Sigmoid colon (tissue), 7 donors: Measurements from ENCODE around the gene RPL37A. TPM values are rescaled to one million over a fixed set of nuclear protein-coding genes. Genes with fewer than 3 reads are reported as not detected.

Source experiments
- DNase-seq: peaks from one replicate; pipeline ENCODE4 v3.0.0-alpha.2; 2019
- H3K27ac ChIP-seq, 4 donors: fragments of 200-600 bp; sonication (generic); one replicate each; pipeline ENCODE4 v1.5.1; 2016 to 2019; ENCODE audit warnings: mild to moderate bottlenecking in 1 of 4
- H3K27me3 ChIP-seq, 3 donors: fragments of 200-600 bp; sonication (generic); one replicate each; pipeline ENCODE4 v1.5.1; 2019; ENCODE audit warnings: mild to moderate bottlenecking in 1 of 3
- H3K36me3 ChIP-seq, 4 donors: fragments of 200-600 bp; sonication (generic); one replicate each; pipeline ENCODE4 v1.5.1; 2016 to 2019
- H3K4me1 ChIP-seq, 4 donors: fragments of 200-600 bp; sonication (generic); one replicate each; pipeline ENCODE4 v1.5.1; 2017 to 2019
- H3K4me3 ChIP-seq, 4 donors: fragments of 200-600 bp; sonication (generic); one replicate each; pipeline ENCODE4 v1.5.1; 2017 to 2019; ENCODE audit warnings: mild to moderate bottlenecking in 2 of 4, moderate library complexity in 1 of 4
- H3K9me3 ChIP-seq, 4 donors: fragments of 200-600 bp in 3 of 4; sonication (generic) in 3 of 4; one replicate each; pipeline versions ENCODE4 v1.5.1 to v1.6.1; 2013 to 2019
- EP300 ChIP-seq, 4 donors: sonication (generic); formaldehyde crosslinking; IDR thresholded peaks; one replicate each; pipeline ENCODE4 v1.6.1; 2017; ENCODE audit warnings: antibody characterized with exemption in 4 of 4
- POLR2A ChIP-seq, 2 donors: fragments of 450-650 bp; IDR thresholded peaks; one replicate each; pipeline ENCODE4 v1.6.1; 2016; ENCODE audit warnings: antibody characterized with exemption in 2 of 2, mild to moderate bottlenecking in 2 of 2, moderate library complexity in 2 of 2
- POLR2AphosphoS5 ChIP-seq, 4 donors: sonication (generic); formaldehyde crosslinking; IDR thresholded peaks; one replicate each; pipeline ENCODE4 v1.6.1; 2017; ENCODE audit warnings: antibody characterized with exemption in 4 of 4
- WGBS, 2 donors: extraction: QIAGEN DNeasy Blood & Tissue Kit; methylation state at CpG; one replicate each; pipeline ENCODE4 v1.1.7; 2013; 5-methylcytosine and 5-hydroxymethylcytosine counted together
- intact Hi-C: fragments of 100-400 bp; cut with DNase I; formaldehyde crosslinking; loops from one replicate; pipeline ENCODE4 v1.15.1; 2023
- polyA plus RNA-seq, 3 donors: library from polyadenylated mRNA; stranded (reverse); fragments of 200-250 nt; gene quantifications; one replicate each; pipeline ENCODE4 v1.2.3, GENCODE V29; 2013
- total RNA-seq, 4 donors: library from RNA; depleted of rRNA; stranded (reverse); fragments of >200 nt; gene quantifications; one replicate each; pipeline ENCODE4 v1.1.0, GENCODE V29; 2016
- TF ChIP-seq, protein P1 (sequence below), 4 experiments: fragments of 450-650 bp in 3 of 4; fragments of 200-600 bp in 1 of 4; IDR thresholded peaks; one replicate each; pipeline ENCODE4 v1.5.1; 2016 to 2019; ENCODE audit warnings: antibody characterized with exemption in 4 of 4, mild to moderate bottlenecking in 3 of 4, moderate library complexity in 2 of 4
- donor health status: healthy with polysubstance abuse.
- donor health status: Bipolar disorder and iron deficiency.
- donor health status: healthy.

Gene RPL37A
- total and polyA plus RNA-seq, 7 donors: 991 to 6,789 (median 2,007) TPM

DNA sequence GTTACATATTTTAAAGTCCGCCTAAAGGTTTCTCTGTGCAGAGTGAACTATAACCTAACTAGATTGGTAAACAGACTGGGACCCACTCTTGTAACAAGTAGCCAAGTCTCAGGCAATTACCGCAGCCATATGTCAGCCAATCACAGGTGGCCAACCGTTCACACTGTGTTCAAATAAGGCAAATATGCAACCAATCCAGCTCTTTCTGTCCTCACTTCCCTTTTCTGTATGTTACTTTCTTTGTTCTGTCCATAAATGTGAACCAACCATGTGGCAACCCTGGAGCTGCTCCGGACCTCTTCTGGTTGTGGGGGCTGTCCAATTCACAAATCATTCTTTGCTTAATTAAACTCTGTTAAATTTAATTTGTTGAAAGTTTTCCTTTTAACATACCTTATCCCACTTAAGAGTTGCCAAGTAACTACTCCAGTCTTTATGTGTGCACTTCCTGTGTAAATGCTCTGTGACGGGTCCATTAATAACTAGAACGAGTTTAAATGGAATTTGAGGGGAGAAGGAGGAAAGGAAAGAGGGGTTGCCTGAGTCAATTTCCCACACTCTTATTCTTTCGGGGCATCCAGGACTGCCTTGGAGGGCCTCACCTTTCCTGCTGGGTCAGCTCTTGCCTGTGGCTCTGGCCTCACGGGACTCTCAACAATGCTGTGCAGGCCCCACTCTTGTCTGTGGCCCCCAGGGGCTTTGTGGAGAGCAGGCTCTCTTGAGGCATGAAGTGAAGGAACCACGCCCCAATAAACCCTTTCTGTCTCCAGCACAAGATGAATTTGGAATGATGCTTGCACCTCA lies 6.6 kb upstream of the RPL37A start:
- WGBS, 2 donors: 65 to 85% methylated on average over 9 of the region's 9 CpGs
- DNase-seq: no peak
- no peak overlapping the region for H3K4me3 ChIP-seq
- TF ChIP-seq, protein P1, sequence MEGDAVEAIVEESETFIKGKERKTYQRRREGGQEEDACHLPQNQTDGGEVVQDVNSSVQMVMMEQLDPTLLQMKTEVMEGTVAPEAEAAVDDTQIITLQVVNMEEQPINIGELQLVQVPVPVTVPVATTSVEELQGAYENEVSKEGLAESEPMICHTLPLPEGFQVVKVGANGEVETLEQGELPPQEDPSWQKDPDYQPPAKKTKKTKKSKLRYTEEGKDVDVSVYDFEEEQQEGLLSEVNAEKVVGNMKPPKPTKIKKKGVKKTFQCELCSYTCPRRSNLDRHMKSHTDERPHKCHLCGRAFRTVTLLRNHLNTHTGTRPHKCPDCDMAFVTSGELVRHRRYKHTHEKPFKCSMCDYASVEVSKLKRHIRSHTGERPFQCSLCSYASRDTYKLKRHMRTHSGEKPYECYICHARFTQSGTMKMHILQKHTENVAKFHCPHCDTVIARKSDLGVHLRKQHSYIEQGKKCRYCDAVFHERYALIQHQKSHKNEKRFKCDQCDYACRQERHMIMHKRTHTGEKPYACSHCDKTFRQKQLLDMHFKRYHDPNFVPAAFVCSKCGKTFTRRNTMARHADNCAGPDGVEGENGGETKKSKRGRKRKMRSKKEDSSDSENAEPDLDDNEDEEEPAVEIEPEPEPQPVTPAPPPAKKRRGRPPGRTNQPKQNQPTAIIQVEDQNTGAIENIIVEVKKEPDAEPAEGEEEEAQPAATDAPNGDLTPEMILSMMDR (IDR thresholded peaks at IDR 0.05): no peak
- no peak for TF ChIP-seq POLR2A (IDR thresholded peaks at IDR 0.05)
- H3K27ac ChIP-seq: no peak overlapping the region
- no peaks in the 10 kb centered on the region for H3K9me3 ChIP-seq
- intact Hi-C loops: no loop called here
- H3K4me1 ChIP-seq: peaks cover 0 to 10% (median 0%) of the 10 kb centered on the region in 4 donors
- H3K36me3 ChIP-seq: no peaks in the 10 kb centered on the region
- no peaks in the 10 kb centered on the region for H3K27me3 ChIP-seq

GRCh38 chr2:216492597-216493333 lies 5.9 kb upstream of the RPL37A start:
- WGBS, 2 donors: 84 to 89% methylated on average over 6 of the region's 6 CpGs
- Histone ChIP-seq H3K27ac (no peak overlapping the region), H3K36me3 (no peaks in the 10 kb centered on the region), H3K27me3 (no peaks in the 10 kb centered on the region), H3K9me3 (no peaks in the 10 kb centered on the region), H3K4me3 (no peak overlapping the region), H3K4me1 (peaks cover 0 to 18% (median 7%) of the 10 kb centered on the region in 4 donors)
- TF ChIP-seq POLR2A (IDR thresholded peaks at IDR 0.05) (no peak), EP300 (IDR thresholded peaks at IDR 0.05) (no peak), POLR2AphosphoS5 (IDR thresholded peaks at IDR 0.05) (no peak)
- TF ChIP-seq, protein P1 (IDR thresholded peaks at IDR 0.05): no peak
- no peak for DNase-seq
- intact Hi-C loops: no loop called here

GRCh38 chr2:216493334-216493685 lies 5.3 kb upstream of the RPL37A start:
- Histone ChIP-seq H3K4me1 (peaks cover 0 to 23% (median 11%) of the 10 kb centered on the region in 4 donors), H3K36me3 (no peaks in the 10 kb centered on the region), H3K9me3 (no peaks in the 10 kb centered on the region), H3K27me3 (no peaks in the 10 kb centered on the region), H3K27ac (no peak overlapping the region), H3K4me3 (no peak overlapping the region)
- DNase-seq: no peak
- intact Hi-C loops: no loop called here
- TF ChIP-seq POLR2AphosphoS5 (IDR thresholded peaks at IDR 0.05): no peak
- TF ChIP-seq, protein P1 (IDR thresholded peaks at IDR 0.05): no peak
- no peak for TF ChIP-seq POLR2A (IDR thresholded peaks at IDR 0.05)
- TF ChIP-seq EP300 (IDR thresholded peaks at IDR 0.05): no peak
- WGBS, 2 donors: 96 to 100% methylated on average over 1 of the region's 1 CpG

DNA sequence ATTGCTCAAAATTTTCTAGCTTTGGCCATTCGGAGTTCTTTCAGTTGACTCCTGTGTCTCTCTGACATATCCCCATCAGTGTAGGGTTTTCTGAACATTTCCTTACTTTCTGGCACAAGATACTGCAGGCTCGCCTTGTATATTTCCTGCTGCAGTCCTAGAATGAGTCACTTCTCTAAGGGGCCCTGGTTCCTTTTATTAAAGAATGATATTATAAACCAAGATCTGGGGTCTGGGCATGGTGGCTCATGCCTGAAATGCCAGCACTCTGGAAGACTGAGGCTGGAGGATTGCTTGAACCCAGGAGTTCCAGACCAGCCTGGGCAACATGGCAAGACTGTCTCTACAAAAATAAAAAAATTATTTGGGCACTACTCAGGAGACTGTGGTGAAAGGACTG lies 3.0 kb upstream of the RPL37A start:
- H3K27ac ChIP-seq: no peak overlapping the region
- no peak overlapping the region for H3K4me3 ChIP-seq
- no peaks in the 10 kb centered on the region for H3K9me3 ChIP-seq
- peaks cover 0 to 40% (median 26%) of the 10 kb centered on the region in 4 donors for H3K4me1 ChIP-seq
- H3K27me3 ChIP-seq: no peaks in the 10 kb centered on the region
- H3K36me3 ChIP-seq: peaks cover 0 to 12% (median 9%) of the 10 kb centered on the region in 4 donors
- WGBS, 2 donors: 59 to 78% methylated on average over 2 of the region's 2 CpGs
- DNase-seq: no peak
- intact Hi-C loops: no loop called here
- TF ChIP-seq, protein P1 (IDR thresholded peaks at IDR 0.05): no peak
- TF ChIP-seq EP300 (IDR thresholded peaks at IDR 0.05): no peak
- TF ChIP-seq POLR2A (IDR thresholded peaks at IDR 0.05): no peak
- no peak for TF ChIP-seq POLR2AphosphoS5 (IDR thresholded peaks at IDR 0.05)
